ENCODE measurements around the gene SAP130. TPM values are rescaled to one million over a fixed set of nuclear protein-coding genes. Genes with fewer than 3 reads are reported as not detected.

The SAP130 gene
- total RNA-seq, 1 donor from 2014 or later, result 39.4 TPM

DNA sequence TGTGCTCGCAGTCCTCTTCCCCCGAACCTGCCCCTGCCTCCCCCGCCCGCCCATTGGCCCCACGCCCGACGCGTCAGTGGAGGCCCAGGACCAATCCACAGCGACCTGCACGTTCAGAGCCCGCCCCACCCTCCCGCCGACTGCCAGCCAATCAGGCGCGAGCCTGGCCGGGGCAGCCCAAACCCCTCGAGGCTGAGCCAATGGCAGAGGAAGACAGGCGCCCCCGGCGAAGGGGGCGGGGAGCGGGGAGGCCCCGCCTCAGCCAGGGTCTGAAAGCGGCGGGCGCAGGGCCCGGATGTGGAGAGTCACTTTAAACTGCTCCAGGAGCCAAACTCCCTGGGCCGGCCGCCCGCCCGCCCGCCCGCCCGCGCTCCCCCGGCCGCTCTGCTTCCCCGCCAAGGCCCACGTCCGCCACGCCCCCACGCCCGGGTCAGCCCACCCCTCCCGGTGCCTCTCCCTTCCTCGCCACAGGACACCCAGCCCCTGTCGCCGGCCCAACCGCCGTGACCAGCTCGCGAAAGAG is 520 bp downstream of the SAP130 start:
- DNase-seq (ENCODE audit: low spot score), result peak; percentile 99
- TF ChIP-seq, protein P1, sequence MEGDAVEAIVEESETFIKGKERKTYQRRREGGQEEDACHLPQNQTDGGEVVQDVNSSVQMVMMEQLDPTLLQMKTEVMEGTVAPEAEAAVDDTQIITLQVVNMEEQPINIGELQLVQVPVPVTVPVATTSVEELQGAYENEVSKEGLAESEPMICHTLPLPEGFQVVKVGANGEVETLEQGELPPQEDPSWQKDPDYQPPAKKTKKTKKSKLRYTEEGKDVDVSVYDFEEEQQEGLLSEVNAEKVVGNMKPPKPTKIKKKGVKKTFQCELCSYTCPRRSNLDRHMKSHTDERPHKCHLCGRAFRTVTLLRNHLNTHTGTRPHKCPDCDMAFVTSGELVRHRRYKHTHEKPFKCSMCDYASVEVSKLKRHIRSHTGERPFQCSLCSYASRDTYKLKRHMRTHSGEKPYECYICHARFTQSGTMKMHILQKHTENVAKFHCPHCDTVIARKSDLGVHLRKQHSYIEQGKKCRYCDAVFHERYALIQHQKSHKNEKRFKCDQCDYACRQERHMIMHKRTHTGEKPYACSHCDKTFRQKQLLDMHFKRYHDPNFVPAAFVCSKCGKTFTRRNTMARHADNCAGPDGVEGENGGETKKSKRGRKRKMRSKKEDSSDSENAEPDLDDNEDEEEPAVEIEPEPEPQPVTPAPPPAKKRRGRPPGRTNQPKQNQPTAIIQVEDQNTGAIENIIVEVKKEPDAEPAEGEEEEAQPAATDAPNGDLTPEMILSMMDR (IDR thresholded peaks at IDR 0.05; ENCODE audit: unreplicated experiment), result no peak
- no peak overlapping the region for H3K27ac Mint-ChIP-seq (ENCODE audit: unreplicated experiment)
- peaks cover 8% of the 10 kb centered on the region for H3K36me3 Mint-ChIP-seq (ENCODE audit: low read depth, unreplicated experiment)
- peaks cover 11% of the 10 kb centered on the region for H3K27me3 Mint-ChIP-seq (ENCODE audit: unreplicated experiment)
- peak overlapping the region; percentile 73 for H3K4me3 Mint-ChIP-seq (ENCODE audit: unreplicated experiment)
- no peaks in the 10 kb centered on the region for H3K9me3 Mint-ChIP-seq (ENCODE audit: unreplicated experiment)
- peaks cover 8% of the 10 kb centered on the region for H3K4me1 Mint-ChIP-seq (ENCODE audit: unreplicated experiment)

DNA sequence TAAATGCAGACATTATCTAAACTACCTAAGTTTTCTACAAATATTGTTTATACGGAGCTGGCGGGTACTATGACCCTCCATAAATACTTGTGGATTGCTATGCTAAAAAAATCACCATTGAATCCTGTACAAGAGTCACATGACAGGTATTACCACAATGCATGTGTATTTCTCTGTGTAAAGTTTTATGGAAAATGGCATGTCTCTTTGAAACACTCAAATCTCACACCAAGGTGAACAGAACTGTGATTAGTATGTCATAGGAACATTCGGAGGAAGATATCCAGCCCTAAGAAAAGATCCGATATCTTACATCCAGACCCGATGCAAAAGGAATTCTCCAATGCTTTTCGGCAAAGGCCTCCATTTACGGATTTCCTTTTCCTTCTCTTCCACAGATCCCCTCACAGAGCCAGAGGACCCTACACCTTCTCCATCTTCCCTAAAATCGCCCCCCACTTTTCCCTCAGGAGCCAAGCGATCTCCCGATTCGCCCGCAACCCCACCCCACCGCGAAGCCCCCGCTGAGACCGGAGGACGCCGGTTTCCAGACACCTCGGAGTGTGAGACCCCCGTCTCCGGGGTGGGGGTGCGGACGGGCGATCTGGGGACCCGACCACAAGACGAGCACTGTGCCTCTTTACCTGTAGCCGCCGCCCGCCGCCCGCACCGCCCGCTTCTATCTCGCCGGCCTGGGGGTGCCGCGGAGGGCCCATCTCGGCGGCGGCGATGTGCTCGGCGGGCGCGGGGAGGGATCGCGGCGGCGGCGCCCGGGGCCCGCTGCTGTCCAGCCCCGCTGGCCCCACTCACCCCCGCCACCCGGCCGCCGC is 1.2 kb downstream of the SAP130 start:
- H3K4me1 Mint-ChIP-seq (ENCODE audit: unreplicated experiment), result peaks cover 8% of the 10 kb centered on the region
- TF ChIP-seq, protein P1 (IDR thresholded peaks at IDR 0.05; ENCODE audit: unreplicated experiment), result no peak

DNA sequence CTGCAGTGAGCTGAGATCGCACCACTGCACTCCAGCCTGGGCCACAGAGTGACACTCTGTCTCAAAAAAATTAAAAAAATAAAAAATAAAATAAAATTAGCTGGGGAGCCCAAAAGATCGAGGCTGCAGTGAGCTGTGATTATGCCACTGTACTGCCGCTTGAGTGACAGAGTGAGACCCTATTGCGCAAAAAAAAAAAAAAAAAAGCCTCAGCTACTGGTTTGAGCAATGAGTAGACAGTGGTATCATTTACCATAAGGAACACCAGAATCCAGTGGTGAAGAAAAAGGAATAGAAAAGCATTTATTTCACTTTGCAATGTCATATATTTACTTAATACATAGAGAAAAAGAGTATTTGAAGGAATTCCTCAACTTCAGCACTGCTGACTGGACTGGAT is 3.0 kb downstream of the SAP130 start:
- Mint-ChIP-seq H3K27ac (ENCODE audit: unreplicated experiment) (no peak overlapping the region), H3K36me3 (ENCODE audit: low read depth, unreplicated experiment) (peaks cover 3% of the 10 kb centered on the region), H3K4me3 (ENCODE audit: unreplicated experiment) (no peak overlapping the region), H3K27me3 (ENCODE audit: unreplicated experiment) (peaks cover 9% of the 10 kb centered on the region), H3K9me3 (ENCODE audit: unreplicated experiment) (no peaks in the 10 kb centered on the region), H3K4me1 (ENCODE audit: unreplicated experiment) (peaks cover 8% of the 10 kb centered on the region)
- no peak for DNase-seq (ENCODE audit: low spot score)
- TF ChIP-seq, protein P1 (IDR thresholded peaks at IDR 0.05; ENCODE audit: unreplicated experiment), result no peak

More for the DNA sequence above, 1.2 kb downstream of the SAP130 start:
- no peak for DNase-seq (ENCODE audit: low spot score)
- Mint-ChIP-seq H3K9me3 (ENCODE audit: unreplicated experiment) (no peaks in the 10 kb centered on the region), H3K27ac (ENCODE audit: unreplicated experiment) (peak overlapping the region; percentile 86), H3K4me3 (ENCODE audit: unreplicated experiment) (peak overlapping the region; percentile 97), H3K27me3 (ENCODE audit: unreplicated experiment) (peaks cover 11% of the 10 kb centered on the region), H3K36me3 (ENCODE audit: low read depth, unreplicated experiment) (peaks cover 4% of the 10 kb centered on the region)

DNA sequence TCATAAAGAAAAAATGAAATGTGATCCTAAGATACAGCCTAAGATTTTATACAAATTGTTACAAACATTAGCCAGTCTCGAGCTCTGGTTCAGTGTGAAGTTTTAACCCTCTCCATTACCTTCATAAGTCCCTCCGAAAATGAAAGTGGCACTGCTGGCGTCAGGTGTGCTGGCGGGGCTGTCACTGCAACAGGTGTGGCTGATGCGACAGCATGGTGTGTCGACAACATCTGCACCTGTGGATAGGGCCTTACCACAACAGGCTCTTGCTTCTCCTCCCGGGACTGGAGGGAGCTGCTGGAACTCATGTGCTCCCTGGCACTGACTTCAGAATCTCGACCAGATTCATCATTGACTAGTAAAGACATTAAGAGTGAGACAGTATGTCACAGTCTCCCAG is 10.3 kb downstream of the SAP130 start:
- Mint-ChIP-seq H3K9me3 (ENCODE audit: unreplicated experiment) (no peaks in the 10 kb centered on the region), H3K4me1 (ENCODE audit: unreplicated experiment) (no peaks in the 10 kb centered on the region), H3K4me3 (ENCODE audit: unreplicated experiment) (no peak overlapping the region), H3K36me3 (ENCODE audit: low read depth, unreplicated experiment) (peaks cover 17% of the 10 kb centered on the region), H3K27me3 (ENCODE audit: unreplicated experiment) (no peaks in the 10 kb centered on the region), H3K27ac (ENCODE audit: unreplicated experiment) (no peak overlapping the region)
- DNase-seq (ENCODE audit: low spot score), result no peak
- TF ChIP-seq, protein P1 (IDR thresholded peaks at IDR 0.05; ENCODE audit: unreplicated experiment), result no peak

DNA sequence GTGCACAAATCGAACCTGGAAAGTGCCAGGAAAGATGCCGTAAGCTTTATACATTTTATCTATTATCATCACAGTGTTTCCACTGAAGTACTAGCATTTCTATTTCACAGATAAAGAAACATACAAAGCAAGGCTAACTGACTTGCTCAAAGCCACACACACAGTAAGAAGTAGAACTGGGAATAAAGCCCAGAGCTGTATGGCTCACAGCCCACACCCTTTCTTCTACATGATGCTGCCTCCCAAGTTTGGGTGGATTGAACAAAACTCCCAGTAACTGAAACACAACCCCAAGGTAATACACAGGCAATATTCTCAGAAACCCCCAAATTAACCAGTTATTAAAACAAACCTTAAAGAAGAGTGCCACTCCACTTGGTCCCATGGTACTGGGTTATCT is 11.2 kb downstream of the SAP130 start:
- no peak for DNase-seq (ENCODE audit: low spot score)
- Mint-ChIP-seq H3K27me3 (ENCODE audit: unreplicated experiment) (no peaks in the 10 kb centered on the region), H3K27ac (ENCODE audit: unreplicated experiment) (no peak overlapping the region), H3K9me3 (ENCODE audit: unreplicated experiment) (no peaks in the 10 kb centered on the region), H3K36me3 (ENCODE audit: low read depth, unreplicated experiment) (peaks cover 17% of the 10 kb centered on the region), H3K4me3 (ENCODE audit: unreplicated experiment) (no peak overlapping the region), H3K4me1 (ENCODE audit: unreplicated experiment) (no peaks in the 10 kb centered on the region)
- TF ChIP-seq, protein P1 (IDR thresholded peaks at IDR 0.05; ENCODE audit: unreplicated experiment), result no peak
